ENCODE results near the gene GRK5. TPM values are rescaled to one million over a fixed set of nuclear protein-coding genes. Genes with fewer than 3 reads are reported as not detected.
"Not testable (repeated sequence)": the region's sequence is repeated elsewhere in the genome, so short reads cannot be mapped to it uniquely, and the experiment has no call there.

GRK5 gene
- total RNA-seq, 2 donors from 2014 or later: 9.1 to 11.9 TPM

GRCh38 chr10:119461923-119462322 is 254.6 kb downstream of the GRK5 start:
- Histone ChIP-seq H3K27ac (ENCODE audit: low read depth, low read length) (no peak overlapping the region), H3K9ac (ENCODE audit: extremely low read depth, low read length, poor library complexity, severe bottlenecking) (no peak overlapping the region), H3K4me3 (ENCODE audit: low read length) (no peak overlapping the region), H3K4me1 (ENCODE audit: control insufficient read depth, insufficient read depth, low read length) (no peaks in the 10 kb centered on the region), H3K36me3 (ENCODE audit: control insufficient read depth, insufficient read depth, low read length) (no peaks in the 10 kb centered on the region), H3K9me3 (ENCODE audit: control insufficient read depth, low read length) (peaks cover 8% of the 10 kb centered on the region), H3K27me3 (ENCODE audit: control insufficient read depth, insufficient read depth, low read length, poor library complexity, severe bottlenecking) (no peaks in the 10 kb centered on the region)
- Mint-ChIP-seq H3K36me3 (ENCODE audit: low read depth) (no peaks in the 10 kb centered on the region), H3K27me3 (ENCODE audit: insufficient read depth) (peaks cover 26% of the 10 kb centered on the region), H3K4me1 (no peaks in the 10 kb centered on the region), H3K9me3 (peaks cover 12% of the 10 kb centered on the region), H3K4me3 (no peak overlapping the region), H3K27ac (no peak overlapping the region)
- DNase-seq: no peak
- 94% methylated on average over 2 of the region's 2 CpGs; no CpG with 5 or more reads in 1 of the 2 experiments for WGBS, 2 experiments (ENCODE audit: insufficient coverage in 1 of 2, insufficient read length in 1 of 2)
- TF ChIP-seq CTCF (conservative IDR thresholded peaks at IDR 0.05): no peak

DNA sequence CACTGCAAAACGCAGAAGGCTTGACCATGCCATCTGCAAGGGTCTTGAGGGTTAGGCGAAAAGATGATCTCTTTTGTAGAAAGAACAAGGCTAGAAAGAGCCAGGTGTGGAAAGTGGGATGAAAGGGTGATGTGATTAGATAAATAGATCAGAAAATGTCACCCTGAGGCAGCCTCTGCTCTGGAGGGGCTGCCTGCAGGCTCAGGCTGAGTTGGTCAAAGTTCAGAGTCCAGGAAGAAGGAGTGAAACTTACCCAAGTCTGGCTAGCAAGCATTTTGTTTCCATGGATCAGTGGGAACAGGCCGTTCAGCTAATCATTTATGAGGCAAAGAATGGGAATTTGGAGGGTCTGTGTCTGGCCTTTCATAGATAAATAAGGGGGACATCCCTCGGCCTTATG is 255.4 kb downstream of the GRK5 start:
- no peaks in the 10 kb centered on the region for H3K36me3 ChIP-seq (ENCODE audit: control insufficient read depth, insufficient read depth, low read length)
- H3K9me3 ChIP-seq (ENCODE audit: control insufficient read depth, low read length): peaks cover 8% of the 10 kb centered on the region
- H3K27me3 Mint-ChIP-seq (ENCODE audit: insufficient read depth): peaks cover 26% of the 10 kb centered on the region
- H3K9ac ChIP-seq (ENCODE audit: extremely low read depth, low read length, poor library complexity, severe bottlenecking): no peak overlapping the region
- 92 to 93% methylated on average over 2 to 4 of the region's 4 CpGs for WGBS, 2 experiments (ENCODE audit: insufficient coverage in 1 of 2, insufficient read length in 1 of 2)
- DNase-seq: no peak
- no peaks in the 10 kb centered on the region for H3K4me1 ChIP-seq (ENCODE audit: control insufficient read depth, insufficient read depth, low read length)
- no peak overlapping the region for H3K4me3 ChIP-seq (ENCODE audit: low read length)
- H3K27ac Mint-ChIP-seq: no peak overlapping the region
- no peak for TF ChIP-seq CTCF (conservative IDR thresholded peaks at IDR 0.05)
- H3K4me1 Mint-ChIP-seq: no peaks in the 10 kb centered on the region
- no peak overlapping the region for H3K27ac ChIP-seq (ENCODE audit: low read depth, low read length)
- no peaks in the 10 kb centered on the region for H3K27me3 ChIP-seq (ENCODE audit: control insufficient read depth, insufficient read depth, low read length, poor library complexity, severe bottlenecking)
- H3K36me3 Mint-ChIP-seq (ENCODE audit: low read depth): no peaks in the 10 kb centered on the region
- H3K4me3 Mint-ChIP-seq: no peak overlapping the region
- H3K9me3 Mint-ChIP-seq: peaks cover 12% of the 10 kb centered on the region

GRCh38 chr10:119463195-119463594 is 255.8 kb downstream of the GRK5 start:
- not testable (repeated sequence) for H3K36me3 ChIP-seq (ENCODE audit: control insufficient read depth, insufficient read depth, low read length); H3K27me3 ChIP-seq (ENCODE audit: control insufficient read depth, insufficient read depth, low read length, poor library complexity, severe bottlenecking); H3K4me1 Mint-ChIP-seq; H3K9me3 ChIP-seq (ENCODE audit: control insufficient read depth, low read length); H3K27ac ChIP-seq (ENCODE audit: low read depth, low read length); H3K4me1 ChIP-seq (ENCODE audit: control insufficient read depth, insufficient read depth, low read length); H3K36me3 Mint-ChIP-seq (ENCODE audit: low read depth); H3K27ac Mint-ChIP-seq; DNase-seq; H3K4me3 ChIP-seq (ENCODE audit: low read length); H3K4me3 Mint-ChIP-seq; H3K9ac ChIP-seq (ENCODE audit: extremely low read depth, low read length, poor library complexity, severe bottlenecking)
- 81% methylated on average over 2 of the region's 2 CpGs; no CpG with 5 or more reads in 1 of the 2 experiments for WGBS, 2 experiments (ENCODE audit: insufficient coverage in 1 of 2, insufficient read length in 1 of 2)
- Mint-ChIP-seq H3K9me3 (peaks cover 12% of the 10 kb centered on the region), H3K27me3 (ENCODE audit: insufficient read depth) (peaks cover 28% of the 10 kb centered on the region)

- no peak overlapping the region for H3K27ac Mint-ChIP-seq
- Histone ChIP-seq H3K27ac (ENCODE audit: low read depth, low read length) (no peak overlapping the region), H3K9ac (ENCODE audit: extremely low read depth, low read length, poor library complexity, severe bottlenecking) (no peak overlapping the region), H3K4me3 (ENCODE audit: low read length) (no peak overlapping the region), H3K36me3 (ENCODE audit: control insufficient read depth, insufficient read depth, low read length) (no peaks in the 10 kb centered on the region), H3K9me3 (ENCODE audit: control insufficient read depth, low read length) (peaks cover 8% of the 10 kb centered on the region), H3K27me3 (ENCODE audit: control insufficient read depth, insufficient read depth, low read length, poor library complexity, severe bottlenecking) (no peaks in the 10 kb centered on the region), H3K4me1 (ENCODE audit: control insufficient read depth, insufficient read depth, low read length) (no peaks in the 10 kb centered on the region)
- peaks cover 12% of the 10 kb centered on the region for H3K9me3 Mint-ChIP-seq
- H3K27me3 Mint-ChIP-seq (ENCODE audit: insufficient read depth): peaks cover 33% of the 10 kb centered on the region
- 90 to 95% methylated on average over 4 of the region's 4 CpGs for WGBS, 2 experiments (ENCODE audit: insufficient coverage in 1 of 2, insufficient read length in 1 of 2)
- no peaks in the 10 kb centered on the region for H3K4me1 Mint-ChIP-seq
- no peak for DNase-seq
- TF ChIP-seq CTCF (conservative IDR thresholded peaks at IDR 0.05): no peak
- no peaks in the 10 kb centered on the region for H3K36me3 Mint-ChIP-seq (ENCODE audit: low read depth)
- no peak overlapping the region for H3K4me3 Mint-ChIP-seq
Measured at GRCh38 chr10:119465085-119465484, 257.7 kb downstream of the GRK5 start.

Measured in endodermal cell (in vitro differentiated cells).